Endothelial cell of umbilical vein (primary cell): Measurements from ENCODE around the gene FTH1. TPM values are rescaled to one million over a fixed set of nuclear protein-coding genes. Genes with fewer than 3 reads are reported as not detected.

Source experiments
- BruUV-seq: library from RNA; stranded (reverse); fragments of 400-500 nt; replicated peaks from 2 replicates; lab custom pipeline; 2021; lab: Mats Ljungman, UMichigan
- CTCF ChIA-PET: fragments of 300-600, 350-600 bp; sonication (Branson Sonifier 250); formaldehyde crosslinking; loops from one replicate; lab custom pipeline; 2021; ENCODE audit warnings: antibody characterized with exemption, inconsistent platforms; lab: Charles Lee
- POLR2A ChIA-PET: fragments of 300-600, 350-600 bp; sonication (Branson Sonifier 250); formaldehyde crosslinking; loops from one replicate; lab custom pipeline; 2021; ENCODE audit warnings: antibody characterized with exemption, inconsistent platforms; lab: Charles Lee
- DNase-seq: peaks from one replicate; pipeline ENCODE4 v3.0.0-alpha.2; 2011; ENCODE audit warnings: low read depth, low spot score
- FAIRE-seq: peaks from 2 replicates; lab custom pipeline; 2011; peaks lifted over from hg19 to GRCh38; lab: Jason Lieb, UNC
- H2AFZ ChIP-seq: 2 replicates; pipeline ENCODE4 v1.6.0; 2012; ENCODE audit warnings: low read depth, low read length, control low read depth, inconsistent platforms
- H3K27ac ChIP-seq: 2 replicates; pipeline ENCODE4 v1.5.1; 2011; ENCODE audit warnings: low read depth, mild to moderate bottlenecking, control low read depth, low read length, moderate library complexity; ENCODE audit not compliant: insufficient read depth
- H3K27me3 ChIP-seq, 2 experiments: 2 replicates each; pipeline versions ENCODE4 v1.6.0 to v1.6.1; 2011; ENCODE audit warnings: low read length in 2 of 2, mixed read lengths in 1 of 2; ENCODE audit not compliant: control insufficient read depth in 2 of 2, insufficient read depth in 2 of 2
- H3K36me3 ChIP-seq, 2 experiments: 2 replicates in 1 of 2; 3 replicates in 1 of 2; pipeline ENCODE4 v1.5.1; 2011; ENCODE audit warnings: low read length in 2 of 2, mild to moderate bottlenecking in 1 of 2, moderate library complexity in 1 of 2; ENCODE audit not compliant: control insufficient read depth in 2 of 2, insufficient read depth in 2 of 2; ENCODE audit errors: extremely low read depth in 1 of 2
- H3K4me1 ChIP-seq: 3 replicates; pipeline ENCODE4 v1.5.1; 2011; ENCODE audit warnings: mild to moderate bottlenecking, low read length; ENCODE audit not compliant: control insufficient read depth, insufficient read depth; ENCODE audit errors: extremely low read depth
- H3K4me2 ChIP-seq: 2 replicates; pipeline ENCODE4 v1.6.1; 2011; ENCODE audit warnings: low read length, control low read depth, mixed read lengths; ENCODE audit not compliant: insufficient read depth
- H3K4me3 ChIP-seq, 3 experiments: fragments of 200-600 bp in 1 of 3; sonication (generic), shearing (Covaris generic) in 1 of 3; replicated peaks in 1 of 3; 2 replicates each; pipeline ENCODE4 v1.5.1; 2011 to 2016; ENCODE audit warnings: control low read depth in 3 of 3, low read length in 3 of 3, mild to moderate bottlenecking in 2 of 3, inconsistent platforms in 1 of 3, low read depth in 1 of 3, moderate library complexity in 1 of 3; ENCODE audit not compliant: insufficient read depth in 1 of 3
- H3K79me2 ChIP-seq: 2 replicates; pipeline ENCODE4 v1.6.0; 2012; ENCODE audit warnings: low read length, inconsistent platforms; ENCODE audit not compliant: control insufficient read depth, insufficient read depth
- H3K9ac ChIP-seq: replicated peaks from 2 replicates; pipeline ENCODE3; 2011; ENCODE audit warnings: low read length, control low read depth; ENCODE audit not compliant: insufficient read depth; ENCODE audit errors: extremely low read depth
- H3K9me1 ChIP-seq: replicated peaks from 3 replicates; pipeline ENCODE4 v1.6.0; 2011; ENCODE audit warnings: mild to moderate bottlenecking, low read length; ENCODE audit not compliant: control insufficient read depth, insufficient read depth; ENCODE audit errors: extremely low read depth
- H3K9me3 ChIP-seq: replicated peaks from 2 replicates; pipeline ENCODE4 v1.5.1; 2012; ENCODE audit warnings: low read length, inconsistent platforms; ENCODE audit not compliant: control insufficient read depth, insufficient read depth
- H4K20me1 ChIP-seq: replicated peaks from 2 replicates; pipeline ENCODE3; 2011; ENCODE audit warnings: mild to moderate bottlenecking, low read length; ENCODE audit not compliant: control insufficient read depth, insufficient read depth; ENCODE audit errors: extremely low read depth
- EZH2 ChIP-seq: IDR thresholded peaks from 2 replicates; pipeline ENCODE4 v1.6.1; 2012; ENCODE audit warnings: borderline replicate concordance, low read depth, mild to moderate bottlenecking, moderate library complexity, low read length, inconsistent platforms; ENCODE audit not compliant: severe bottlenecking
- FOS ChIP-seq: IDR thresholded peaks from 2 replicates; pipeline ENCODE4 v1.6.1; 2011; ENCODE audit warnings: mild to moderate bottlenecking, low read length, moderate library complexity, borderline replicate concordance; ENCODE audit not compliant: insufficient read depth
- GATA2 ChIP-seq: IDR thresholded peaks from 2 replicates; pipeline ENCODE4 v1.7.0; 2011; ENCODE audit warnings: low read depth, mild to moderate bottlenecking, moderate library complexity, mixed read lengths, low read length; ENCODE audit not compliant: insufficient read length, insufficient read depth
- JUN ChIP-seq: IDR thresholded peaks from 2 replicates; pipeline ENCODE4 v1.6.1; 2011; ENCODE audit warnings: borderline replicate concordance, low read depth; ENCODE audit not compliant: insufficient read length, insufficient read depth
- MYC ChIP-seq: IDR thresholded peaks from one replicate; pipeline ENCODE4 v1.6.1; 2011; ENCODE audit warnings: mild to moderate bottlenecking, low read depth, low read length
- POLR2A ChIP-seq: IDR thresholded peaks from 2 replicates; pipeline ENCODE4 v1.6.1; 2012; ENCODE audit warnings: low read depth, mild to moderate bottlenecking, control low read depth, low read length
- POLR2AphosphoS5 ChIP-seq: IDR thresholded peaks from 2 replicates; pipeline ENCODE4 v1.6.1; 2012; ENCODE audit warnings: low read depth, mild to moderate bottlenecking, control low read depth, low read length, moderate library complexity; ENCODE audit not compliant: insufficient read depth
- dilution Hi-C: fragments of 300-500 bp; cut with MboI; formaldehyde crosslinking; loops from one replicate; pipeline ENCODE4 v1.15.0; 2019; ENCODE audit warnings: low sequenced_read_pairs; ENCODE audit not compliant: extremely low pct_ligation_motif_present
- intact Hi-C: fragments of 100-400 bp; cut with micrococcal nuclease; formaldehyde crosslinking; loops from one replicate; pipeline ENCODE4 v1.10.0; 2022
- polyA plus RNA-seq, 4 experiments: library from polyadenylated mRNA; depleted of rRNA in 3 of 4; stranded (reverse) in 3 of 4; unstranded in 1 of 4; fragments of >200 nt; gene quantifications; 2 replicates each; pipeline versions ENCODE4 v1.2.1 to v1.2.3, GENCODE V29; 2011 to 2012; ENCODE audit warnings: missing spikeins in 1 of 4
- total RNA-seq: library from RNA; stranded (reverse); gene quantifications from 2 replicates; pipeline ENCODE4 v1.2.3, GENCODE V29; 2021
- TF ChIP-seq, protein P1 (sequence below): IDR thresholded peaks from 2 replicates; pipeline ENCODE4 v1.6.1; 2011; ENCODE audit not compliant: insufficient read depth, insufficient read length
- TF ChIP-seq, protein P2 (sequence below), 2 donors: IDR thresholded peaks; 1 replicate in 1 of 2; 2 replicates in 1 of 2; pipeline ENCODE4 v1.5.1; 2011; ENCODE audit warnings: low read length in 2 of 2, mild to moderate bottlenecking in 2 of 2, moderate library complexity in 2 of 2, control low read depth in 1 of 2, inconsistent platforms in 1 of 2, low read depth in 1 of 2; ENCODE audit not compliant: insufficient read depth in 1 of 2; ENCODE audit errors: extremely low read depth in 1 of 2

Gene FTH1
- total and polyA plus RNA-seq, 2 donors (not counting 3 experiments of a cell fraction or from before 2014, with no cell fraction given): 1,177 to 2,501 TPM

DNA sequence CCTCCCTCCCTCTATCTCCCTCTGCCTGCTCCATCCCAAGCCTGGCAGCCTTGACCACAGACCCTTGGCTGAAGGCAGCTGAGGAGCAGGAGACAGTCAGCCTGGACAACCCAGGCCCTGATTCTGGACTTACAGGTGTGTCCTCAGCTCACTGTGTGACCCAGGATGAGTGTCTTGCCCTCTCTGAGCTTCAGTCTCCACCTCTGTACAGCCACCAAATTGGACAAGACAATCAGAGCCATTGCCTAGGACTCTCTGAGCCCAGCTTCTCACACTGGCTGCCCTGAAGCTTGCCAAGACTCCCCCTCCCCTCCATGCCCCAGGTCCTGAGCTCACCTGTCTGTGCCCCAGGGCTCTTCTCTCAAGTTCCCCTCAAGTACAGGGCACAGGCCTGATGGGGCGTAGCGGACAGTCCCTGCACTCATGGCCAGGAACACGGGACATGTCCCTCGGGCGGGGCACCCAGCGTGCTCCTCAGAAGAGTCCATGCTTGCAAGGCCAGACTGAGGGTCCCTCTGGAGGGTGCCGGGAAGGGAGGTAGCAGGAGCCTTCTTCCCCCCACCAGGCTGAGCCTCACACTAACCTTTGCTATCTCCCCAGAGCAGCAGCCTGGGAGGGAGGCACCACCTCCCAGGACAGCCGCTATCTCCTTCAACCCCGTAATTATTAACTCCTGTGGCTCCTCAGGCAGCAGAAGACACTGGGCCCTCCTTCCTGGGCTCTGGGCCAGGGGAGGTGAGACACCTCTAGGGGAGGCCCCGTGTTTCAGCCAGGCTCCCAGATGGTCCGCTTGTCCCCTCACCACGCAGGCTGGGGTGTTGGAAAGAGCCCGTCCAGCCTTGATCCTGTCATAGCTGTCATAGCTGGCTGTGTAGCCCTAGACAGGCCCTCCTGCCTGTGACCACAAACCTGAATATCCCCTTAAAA is 47.5 kb downstream of the FTH1 start:
- dilution Hi-C loops (loop anchor here (10.0 kb wide), 1 partner anchor 185 kb away; no protein-coding TSS in a partner anchor), intact Hi-C loops (no loop called here)
- peaks cover 14 to 29% of the 10 kb centered on the region in 2 experiments for H3K27me3 ChIP-seq
- no peaks in the 10 kb centered on the region for H4K20me1 ChIP-seq
- TF ChIP-seq JUN (no peak), POLR2A (no peak), MYC (no peak), FOS (no peak), POLR2AphosphoS5 (no peak), EZH2 (no peak), GATA2 (no peak)
- TF ChIP-seq, protein P1, sequence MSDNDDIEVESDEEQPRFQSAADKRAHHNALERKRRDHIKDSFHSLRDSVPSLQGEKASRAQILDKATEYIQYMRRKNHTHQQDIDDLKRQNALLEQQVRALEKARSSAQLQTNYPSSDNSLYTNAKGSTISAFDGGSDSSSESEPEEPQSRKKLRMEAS: no peak
- TF ChIP-seq, protein P2, sequence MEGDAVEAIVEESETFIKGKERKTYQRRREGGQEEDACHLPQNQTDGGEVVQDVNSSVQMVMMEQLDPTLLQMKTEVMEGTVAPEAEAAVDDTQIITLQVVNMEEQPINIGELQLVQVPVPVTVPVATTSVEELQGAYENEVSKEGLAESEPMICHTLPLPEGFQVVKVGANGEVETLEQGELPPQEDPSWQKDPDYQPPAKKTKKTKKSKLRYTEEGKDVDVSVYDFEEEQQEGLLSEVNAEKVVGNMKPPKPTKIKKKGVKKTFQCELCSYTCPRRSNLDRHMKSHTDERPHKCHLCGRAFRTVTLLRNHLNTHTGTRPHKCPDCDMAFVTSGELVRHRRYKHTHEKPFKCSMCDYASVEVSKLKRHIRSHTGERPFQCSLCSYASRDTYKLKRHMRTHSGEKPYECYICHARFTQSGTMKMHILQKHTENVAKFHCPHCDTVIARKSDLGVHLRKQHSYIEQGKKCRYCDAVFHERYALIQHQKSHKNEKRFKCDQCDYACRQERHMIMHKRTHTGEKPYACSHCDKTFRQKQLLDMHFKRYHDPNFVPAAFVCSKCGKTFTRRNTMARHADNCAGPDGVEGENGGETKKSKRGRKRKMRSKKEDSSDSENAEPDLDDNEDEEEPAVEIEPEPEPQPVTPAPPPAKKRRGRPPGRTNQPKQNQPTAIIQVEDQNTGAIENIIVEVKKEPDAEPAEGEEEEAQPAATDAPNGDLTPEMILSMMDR (IDR thresholded peaks at IDR 0.05; ENCODE audit: extremely low read depth in 1 of 2, insufficient read depth in 1 of 2, low read depth in 1 of 2, low read length in 2 of 2): no peak
- H3K4me1 ChIP-seq: no peaks in the 10 kb centered on the region
- H3K4me3 ChIP-seq: no peak overlapping the region
- H3K79me2 ChIP-seq: no peaks in the 10 kb centered on the region
- H2AFZ ChIP-seq: no peak overlapping the region
- POLR2A ChIA-PET: no interaction called here
- H3K9ac ChIP-seq: no peak overlapping the region
- no TSS peak for BruUV-seq
- no peak for DNase-seq
- no peaks in the 10 kb centered on the region for H3K9me1 ChIP-seq
- CTCF ChIA-PET: interaction anchor here (1.0 to 1.7 kb wide), 3 partner anchors 9 to 28 kb away, joined by 3 to 4 read pairs (median 3); no protein-coding TSS in a partner anchor
- no peaks in the 10 kb centered on the region for H3K9me3 ChIP-seq
- no peaks in the 10 kb centered on the region for H3K36me3 ChIP-seq
- no peak overlapping the region for H3K4me2 ChIP-seq
- no peak overlapping the region for H3K27ac ChIP-seq
- no peak for FAIRE-seq
